ENCODE data around the gene ASPSCR1. TPM values are rescaled to one million over a fixed set of nuclear protein-coding genes. Genes with fewer than 3 reads are reported as not detected.

Gene ASPSCR1
- total RNA-seq, 1 donor from 2014 or later, result 25.6 TPM

DNA sequence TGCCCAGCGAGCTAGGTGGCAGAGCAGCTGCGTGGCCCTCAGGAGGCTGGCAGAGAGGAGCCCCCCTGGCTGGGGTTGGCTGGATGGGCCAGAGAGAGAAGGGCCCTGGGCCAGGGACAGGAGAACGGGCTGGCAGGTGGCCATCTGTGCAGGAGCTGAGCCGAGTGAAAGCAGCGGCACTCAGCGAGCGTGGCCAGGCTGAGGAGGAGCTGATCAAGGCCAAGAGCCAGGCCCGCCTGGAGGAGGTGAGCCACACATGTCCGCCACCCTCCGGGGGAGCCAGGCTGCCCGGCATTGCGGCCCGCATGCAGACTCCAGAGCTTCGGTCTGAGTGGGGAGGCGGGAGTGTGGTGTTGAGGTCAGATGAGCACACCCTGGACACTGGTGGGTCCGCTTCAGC lies 52.0 kb downstream of the ASPSCR1 start:
- Mint-ChIP-seq H3K27me3 (ENCODE audit: unreplicated experiment) (peaks cover 11% of the 10 kb centered on the region), H3K4me3 (ENCODE audit: unreplicated experiment) (peak overlapping the region; percentile 65), H3K27ac (ENCODE audit: unreplicated experiment) (peak overlapping the region; percentile 61), H3K9me3 (ENCODE audit: unreplicated experiment) (no peaks in the 10 kb centered on the region), H3K36me3 (ENCODE audit: low read depth, unreplicated experiment) (no peaks in the 10 kb centered on the region), H3K4me1 (ENCODE audit: unreplicated experiment) (peaks cover 3% of the 10 kb centered on the region)
- TF ChIP-seq, protein P1, sequence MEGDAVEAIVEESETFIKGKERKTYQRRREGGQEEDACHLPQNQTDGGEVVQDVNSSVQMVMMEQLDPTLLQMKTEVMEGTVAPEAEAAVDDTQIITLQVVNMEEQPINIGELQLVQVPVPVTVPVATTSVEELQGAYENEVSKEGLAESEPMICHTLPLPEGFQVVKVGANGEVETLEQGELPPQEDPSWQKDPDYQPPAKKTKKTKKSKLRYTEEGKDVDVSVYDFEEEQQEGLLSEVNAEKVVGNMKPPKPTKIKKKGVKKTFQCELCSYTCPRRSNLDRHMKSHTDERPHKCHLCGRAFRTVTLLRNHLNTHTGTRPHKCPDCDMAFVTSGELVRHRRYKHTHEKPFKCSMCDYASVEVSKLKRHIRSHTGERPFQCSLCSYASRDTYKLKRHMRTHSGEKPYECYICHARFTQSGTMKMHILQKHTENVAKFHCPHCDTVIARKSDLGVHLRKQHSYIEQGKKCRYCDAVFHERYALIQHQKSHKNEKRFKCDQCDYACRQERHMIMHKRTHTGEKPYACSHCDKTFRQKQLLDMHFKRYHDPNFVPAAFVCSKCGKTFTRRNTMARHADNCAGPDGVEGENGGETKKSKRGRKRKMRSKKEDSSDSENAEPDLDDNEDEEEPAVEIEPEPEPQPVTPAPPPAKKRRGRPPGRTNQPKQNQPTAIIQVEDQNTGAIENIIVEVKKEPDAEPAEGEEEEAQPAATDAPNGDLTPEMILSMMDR (IDR thresholded peaks at IDR 0.05; ENCODE audit: unreplicated experiment), result no peak
- no peak for DNase-seq (ENCODE audit: low spot score)

DNA sequence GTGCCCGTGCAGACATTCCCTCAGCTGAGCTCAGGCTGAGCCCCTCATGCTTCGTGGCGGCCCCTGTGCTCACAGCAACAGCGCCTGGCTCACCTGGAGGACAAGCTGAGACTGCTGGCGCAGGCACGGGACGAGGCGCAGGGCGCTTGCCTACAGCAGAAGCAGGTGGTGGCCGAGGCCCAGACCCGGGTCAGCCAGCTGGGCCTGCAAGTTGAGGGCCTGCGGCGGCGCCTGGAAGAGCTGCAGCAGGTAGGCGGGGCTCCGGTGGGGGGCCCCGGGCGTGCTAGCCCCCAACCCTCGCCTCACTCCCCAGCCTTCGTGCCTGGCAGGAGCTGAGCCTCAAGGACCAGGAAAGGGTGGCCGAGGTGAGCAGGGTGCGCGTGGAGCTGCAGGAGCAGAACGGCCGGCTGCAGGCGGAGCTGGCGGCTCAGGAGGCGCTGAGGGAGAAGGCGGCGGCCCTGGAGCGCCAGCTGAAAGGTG lies 52.6 kb downstream of the ASPSCR1 start:
- H3K27ac Mint-ChIP-seq (ENCODE audit: unreplicated experiment), result no peak overlapping the region
- peaks cover 14% of the 10 kb centered on the region for H3K27me3 Mint-ChIP-seq (ENCODE audit: unreplicated experiment)
- peaks cover 5% of the 10 kb centered on the region for H3K4me1 Mint-ChIP-seq (ENCODE audit: unreplicated experiment)
- H3K36me3 Mint-ChIP-seq (ENCODE audit: low read depth, unreplicated experiment), result peaks cover 2% of the 10 kb centered on the region
- H3K4me3 Mint-ChIP-seq (ENCODE audit: unreplicated experiment), result no peak overlapping the region
- no peak for DNase-seq (ENCODE audit: low spot score)
- TF ChIP-seq, protein P1 (IDR thresholded peaks at IDR 0.05; ENCODE audit: unreplicated experiment), result no peak
- no peaks in the 10 kb centered on the region for H3K9me3 Mint-ChIP-seq (ENCODE audit: unreplicated experiment)

DNA sequence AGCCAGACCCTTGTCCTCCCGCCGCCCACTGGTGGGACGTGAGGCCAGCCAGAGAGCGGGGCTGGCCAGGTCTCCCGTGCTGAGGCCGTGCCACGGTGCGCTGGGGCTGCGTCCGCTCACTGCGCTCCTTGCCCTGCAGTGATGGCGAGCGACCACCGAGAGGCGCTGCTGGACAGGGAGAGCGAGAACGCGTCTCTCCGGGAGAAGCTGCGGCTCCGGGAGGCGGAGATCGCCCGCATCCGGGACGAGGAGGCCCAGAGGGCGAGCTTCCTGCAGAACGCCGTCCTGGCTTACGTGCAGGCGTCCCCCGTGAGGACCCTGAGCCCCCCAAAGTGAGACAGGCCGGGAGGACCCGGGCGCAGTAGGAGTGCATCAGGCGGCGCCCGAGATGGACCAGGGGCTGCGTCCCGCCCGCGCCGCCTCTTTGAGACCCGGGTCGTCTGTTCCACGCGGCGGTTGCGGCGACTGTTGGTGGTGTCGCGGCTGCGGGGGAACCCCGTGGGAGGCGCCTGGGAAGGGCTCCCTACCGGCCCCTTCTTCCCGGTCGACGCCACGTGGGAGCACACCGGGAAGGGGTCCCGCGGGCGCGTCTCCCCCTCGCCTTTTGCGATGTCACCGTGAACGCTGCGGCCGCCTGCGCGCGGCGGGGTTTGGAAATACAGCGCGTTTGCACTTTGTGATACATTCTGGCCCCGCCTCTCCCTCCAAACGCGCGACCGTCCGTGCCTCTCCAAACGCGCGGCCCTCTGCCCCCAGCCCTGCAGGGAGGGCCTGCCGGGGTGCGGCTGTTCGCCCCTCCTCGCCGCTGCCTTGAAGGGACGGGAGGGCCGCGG lies 53.3 kb downstream of the ASPSCR1 start:
- Mint-ChIP-seq H3K27ac (ENCODE audit: unreplicated experiment) (no peak overlapping the region), H3K9me3 (ENCODE audit: unreplicated experiment) (no peaks in the 10 kb centered on the region), H3K36me3 (ENCODE audit: low read depth, unreplicated experiment) (peaks cover 6% of the 10 kb centered on the region), H3K4me3 (ENCODE audit: unreplicated experiment) (peak overlapping the region; percentile 65), H3K4me1 (ENCODE audit: unreplicated experiment) (peaks cover 9% of the 10 kb centered on the region), H3K27me3 (ENCODE audit: unreplicated experiment) (peaks cover 20% of the 10 kb centered on the region)
- TF ChIP-seq, protein P1 (IDR thresholded peaks at IDR 0.05; ENCODE audit: unreplicated experiment), result peak; percentile 88
- peak; percentile 92 for DNase-seq (ENCODE audit: low spot score)

DNA sequence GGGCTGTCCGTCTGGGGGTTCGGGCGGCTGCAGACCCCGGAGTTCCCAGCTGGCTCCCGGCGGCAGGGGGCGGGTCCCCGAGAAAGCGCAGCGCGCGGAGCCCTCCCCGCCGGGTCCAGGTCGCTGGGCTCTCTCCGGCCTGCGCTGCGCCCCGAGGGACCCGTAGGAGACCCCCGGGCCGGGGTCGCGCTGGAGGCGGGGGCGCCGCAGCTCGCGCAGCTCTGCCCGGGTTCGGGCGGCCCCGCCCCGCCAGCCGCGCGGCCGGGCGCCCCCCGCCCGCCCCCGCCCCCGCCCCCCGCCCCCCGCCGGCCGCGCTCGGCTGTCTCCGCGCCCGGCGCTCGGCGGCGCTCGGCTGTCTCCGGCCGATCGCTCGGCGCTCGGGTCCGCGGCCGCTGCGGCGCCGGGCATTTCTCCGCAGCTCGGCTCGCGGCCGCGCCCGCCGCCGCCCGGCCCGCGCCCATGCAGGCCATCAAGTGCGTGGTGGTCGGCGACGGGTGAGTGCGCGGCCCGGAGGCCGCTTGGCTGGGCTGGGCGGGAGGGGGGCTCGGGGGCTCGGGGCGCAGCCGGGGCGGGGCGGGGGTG lies 54.0 kb downstream of the ASPSCR1 start, which contains the start of gene RAC3:
RAC3 (plus strand) TSS at position 376 of the 582 bp plus-strand sequence; CDS start at position 460, 84 bp downstream.
- no peak within 1 kb of the TSS for H3K27ac Mint-ChIP-seq (ENCODE audit: unreplicated experiment)
- H3K27me3 Mint-ChIP-seq (ENCODE audit: unreplicated experiment), result peaks cover 17% of the 10 kb centered on the region
- H3K4me1 Mint-ChIP-seq (ENCODE audit: unreplicated experiment), result peaks cover 9% of the 10 kb centered on the region
- no peaks in the 10 kb centered on the region for H3K9me3 Mint-ChIP-seq (ENCODE audit: unreplicated experiment)
- H3K36me3 Mint-ChIP-seq (ENCODE audit: low read depth, unreplicated experiment), result peaks cover 6% of the 10 kb centered on the region
- peak within 1 kb of the TSS; percentile 65 for H3K4me3 Mint-ChIP-seq (ENCODE audit: unreplicated experiment)
- TF ChIP-seq, protein P1 (IDR thresholded peaks at IDR 0.05; ENCODE audit: unreplicated experiment), result no peak
- no peak for DNase-seq (ENCODE audit: low spot score)

All from endothelial cell (in vitro differentiated cells).